ENCODE measurements around the gene ADORA1. TPM values are rescaled to one million over a fixed set of nuclear protein-coding genes. Genes with fewer than 3 reads are reported as not detected.

The ADORA1 gene
- total and polyA plus RNA-seq, 10 of the 15 experiments (the other 5 are each of a cell fraction or from before 2014, with no cell fraction given), result not detected

DNA sequence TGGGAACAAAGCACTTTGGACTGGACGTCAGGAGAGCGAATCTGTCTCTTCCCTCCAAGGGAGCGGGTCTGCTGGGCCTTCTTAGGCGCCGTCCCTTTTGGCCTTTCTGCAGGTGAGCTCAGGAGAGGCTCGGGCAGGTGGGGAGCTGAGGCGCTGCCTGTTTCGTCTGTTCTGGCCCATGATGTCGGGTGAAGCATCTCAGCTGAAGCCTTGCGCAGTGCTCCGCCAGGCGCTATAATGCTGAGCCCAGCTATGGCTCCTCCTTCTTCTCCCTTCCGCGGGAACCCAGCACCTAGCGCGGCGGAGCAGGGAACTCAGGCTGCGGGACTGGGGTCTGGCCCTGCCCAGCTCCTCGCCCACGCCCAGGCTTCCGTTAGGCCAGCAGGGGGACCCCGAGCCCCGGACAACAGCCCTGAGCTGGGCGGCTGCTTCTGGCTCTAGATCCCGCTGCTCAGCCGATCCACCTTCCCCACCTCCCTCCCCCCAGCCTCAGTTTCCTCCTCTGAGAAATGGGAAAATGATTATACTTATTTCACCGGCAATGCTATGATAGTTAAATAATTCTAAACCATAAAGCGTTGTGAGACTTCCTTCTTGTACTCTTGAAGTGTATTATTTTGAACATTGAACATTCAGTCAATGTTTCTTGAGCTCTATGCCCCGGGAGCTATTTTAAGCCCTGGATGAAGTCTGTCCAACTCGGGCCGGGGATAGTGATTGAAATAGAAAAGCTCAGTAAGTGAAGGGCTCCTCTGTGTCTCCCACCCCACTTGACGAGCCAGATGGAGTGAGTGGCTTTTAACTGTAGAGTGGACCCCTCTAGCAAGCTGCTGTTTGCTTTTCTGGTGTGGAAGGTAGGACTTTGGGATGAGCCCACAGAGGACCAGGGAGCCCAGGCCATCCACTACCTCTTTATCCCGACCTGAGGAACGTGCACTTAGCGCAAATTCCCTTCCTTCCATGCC is 9.6 kb upstream of the ADORA1 start:
- H3K79me2 ChIP-seq (ENCODE audit: control insufficient read depth, insufficient read depth, low read length), result no peaks in the 10 kb centered on the region
- CTCF ChIA-PET, result interaction anchor here (0.8 to 7.2 kb wide), 25 partner anchors 9 to 198 kb away, joined by 3 to 91 read pairs (median 4); no protein-coding TSS in a partner anchor
- no peaks in the 10 kb centered on the region for H3K36me3 ChIP-seq (ENCODE audit: control insufficient read depth in 2 of 2, insufficient read depth in 2 of 2, low read length in 1 of 2)
- RAD21 ChIA-PET (ENCODE audit: unreplicated experiment), result interaction anchor here (0.7 to 2.6 kb wide), 13 partner anchors 49 to 366 kb away, joined by 3 to 31 read pairs (median 6); no protein-coding TSS in a partner anchor
- H2AFZ ChIP-seq (ENCODE audit: control insufficient read depth, low read depth, low read length), result no peak overlapping the region
- H3K4me3 ChIP-seq, result no peak overlapping the region
- no peak for DNase-seq (ENCODE audit: low read depth, low spot score)
- FAIRE-seq, result no peak
- BruUV-seq (replicated peaks), result no TSS peak
- TF ChIP-seq RAD21 (IDR thresholded peaks at IDR 0.05; ENCODE audit: insufficient read depth, low read depth, low read length) (peak; percentile 47), RFX5 (IDR thresholded peaks at IDR 0.05; ENCODE audit: low read depth, low read length) (no peak), WRNIP1 (IDR thresholded peaks at IDR 0.05; ENCODE audit: borderline replicate concordance, low read depth, low read length) (no peak), EGR1 (IDR thresholded peaks at IDR 0.05; ENCODE audit: borderline replicate concordance in 1 of 2, low read depth in 2 of 2, low read length in 2 of 2) (peak in 1 of 2 experiments; percentile 82; a peak in 2 of 3 replicates), ZBTB40 (IDR thresholded peaks at IDR 0.05; ENCODE audit: borderline replicate concordance) (no peak), CTCF (IDR thresholded peaks at IDR 0.05 in 2 of 3, conservative IDR thresholded peaks at IDR 0.05 in 1 of 3; ENCODE audit: control insufficient read depth in 2 of 3, extremely low read depth in 1 of 3, insufficient read depth in 1 of 3, low read depth in 3 of 3, low read length in 3 of 3) (peak; percentile 28 to 72 (median 64)), GATAD2B (conservative IDR thresholded peaks at IDR 0.05; ENCODE audit: low read depth) (no peak), ZNF622 (IDR thresholded peaks at IDR 0.05) (no peak), SMC3 (IDR thresholded peaks at IDR 0.05; ENCODE audit: borderline replicate concordance, low read length) (peak; percentile 55; the same call in 1 of the 2 replicates)
- no peak overlapping the region for H3K9ac ChIP-seq (ENCODE audit: control insufficient read depth, insufficient read depth, low read length)
- intact Hi-C loops (cut with micrococcal nuclease; ENCODE audit: unreplicated experiment) (loop anchor here (2.0 to 5.0 kb wide), 2 partner anchors 54 to 99 kb away; no protein-coding TSS in a partner anchor), in situ Hi-C loops (cut with MboI) (no loop called here)
- H3K4me1 ChIP-seq (ENCODE audit: control insufficient read depth, insufficient read depth, low read length), result no peaks in the 10 kb centered on the region
- 31% methylated on average over 30 of the region's 35 CpGs for WGBS (ENCODE audit: insufficient coverage, insufficient replicate concordance, low lambda C conversion rate, missing lambda C conversion rate)
- no peak overlapping the region for H3K4me2 ChIP-seq (ENCODE audit: control insufficient read depth, insufficient read depth)
- SMC1A ChIA-PET (ENCODE audit: uncharacterized antibody, unreplicated experiment), result interaction anchor here (0.8 to 3.1 kb wide), 12 partner anchors 15 to 154 kb away, joined by 3 to 36 read pairs (median 4); no protein-coding TSS in a partner anchor
- peak; percentile 96 for ATAC-seq
- no peaks in the 10 kb centered on the region for H3K9me3 ChIP-seq (replicated peaks; ENCODE audit: control insufficient read depth, insufficient read depth, low read length)
- POLR2A ChIA-PET, result no interaction called here
- no peaks in the 10 kb centered on the region for H4K20me1 ChIP-seq (ENCODE audit: control insufficient read depth, insufficient read depth)
- peaks cover 6 to 9% of the 10 kb centered on the region in 2 experiments; a peak in 3 of 4 replicates for H3K27me3 ChIP-seq (replicated peaks in 1 of 2; ENCODE audit: control insufficient read depth in 2 of 2, insufficient read depth in 2 of 2, low read length in 1 of 2)
- H3K27ac ChIP-seq (ENCODE audit: control insufficient read depth, insufficient read depth), result no peak overlapping the region

Data from GM12878 (cell line).